IPS-NIHi11 (cell line): ENCODE data around the gene TNC.

Source experiments
- DNase-seq: peaks from one replicate; pipeline ENCODE4 v3.0.0; 2012; ENCODE audit warnings: mixed read lengths, low spot score

Gene TNC

DNA sequence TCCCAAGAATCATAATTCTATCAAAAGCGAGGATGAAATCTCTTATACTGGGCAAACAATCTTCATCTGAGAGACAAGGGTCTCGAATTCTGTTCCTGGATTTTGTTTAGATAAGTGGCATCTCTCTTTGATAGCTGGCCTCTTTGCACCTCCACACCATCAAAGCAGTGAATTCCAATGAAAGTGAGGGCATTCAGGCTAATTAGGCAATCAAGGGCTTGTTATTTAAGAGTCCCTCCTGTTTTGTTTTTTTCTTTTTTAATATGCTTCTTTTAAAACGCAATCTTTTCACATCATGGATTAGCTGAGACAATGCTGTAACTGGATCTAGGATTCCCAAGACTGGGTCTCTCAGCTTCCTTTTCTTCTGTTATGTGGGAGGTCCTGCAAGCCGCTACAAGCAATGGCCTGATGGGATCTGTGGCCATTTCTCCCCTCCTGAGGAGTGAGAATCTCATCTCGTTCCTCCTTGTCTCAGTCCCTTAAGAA, 67.9 kb downstream of the TNC start:
- DNase-seq = peak; percentile 28

DNA sequence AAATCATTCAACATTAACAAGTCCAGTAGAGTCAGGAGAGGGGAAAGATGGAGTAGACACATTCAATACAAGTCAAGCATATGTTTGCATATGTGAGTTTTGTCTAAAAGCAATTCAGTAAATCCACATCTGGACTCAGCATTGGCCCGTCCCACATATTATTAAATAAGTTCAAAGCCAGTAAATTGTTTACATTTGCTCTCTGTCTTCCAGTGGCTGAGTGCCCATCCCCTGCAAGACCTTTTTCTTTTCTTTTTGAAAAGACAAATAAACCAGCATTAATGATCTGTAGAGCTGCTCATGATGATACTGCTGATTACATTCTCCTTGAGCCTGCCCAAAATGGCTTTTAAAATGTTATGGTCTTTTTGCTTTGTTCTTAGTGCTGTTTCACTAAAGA, 71.1 kb downstream of the TNC start:
- DNase-seq = no peak

DNA sequence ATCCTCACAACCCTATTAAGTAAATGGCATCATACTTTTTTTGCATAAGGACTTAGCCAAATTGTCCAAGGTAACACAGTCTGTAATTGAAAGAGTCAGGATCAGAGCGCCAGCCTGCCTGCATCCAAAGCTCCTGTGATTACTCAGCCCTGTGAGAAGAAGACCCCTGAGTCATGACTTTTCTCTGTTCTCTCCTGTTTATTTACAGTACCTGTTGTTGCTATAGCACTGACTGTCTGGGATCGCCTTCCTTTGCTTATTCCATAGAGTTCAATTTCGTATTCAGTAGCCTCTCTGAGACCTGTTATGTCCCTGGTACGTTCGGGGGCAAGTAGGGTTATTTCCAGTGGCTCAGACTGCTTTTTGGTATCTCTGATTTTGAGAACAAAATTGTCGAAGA, 71.8 kb downstream of the TNC start:
- no peak for DNase-seq

DNA sequence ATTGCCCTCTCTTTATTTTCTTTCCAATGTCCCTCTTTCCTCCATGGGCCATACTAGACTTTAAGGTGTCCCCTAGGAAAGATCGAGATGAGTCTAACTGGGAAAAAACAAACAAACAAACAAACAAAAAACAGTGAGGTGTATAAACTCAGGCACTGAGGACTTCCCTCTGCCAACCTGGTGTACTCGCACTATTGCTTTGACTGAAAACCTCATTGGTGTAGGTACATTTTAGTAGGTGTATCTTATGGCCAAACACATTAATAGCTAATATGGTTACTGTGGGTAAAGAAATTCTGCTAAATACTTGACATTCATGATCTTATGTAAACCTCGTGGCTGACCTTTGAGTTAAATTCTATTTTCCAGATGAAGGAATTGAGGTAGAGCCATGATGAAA, 74.3 kb downstream of the TNC start:
- no peak for DNase-seq

DNA sequence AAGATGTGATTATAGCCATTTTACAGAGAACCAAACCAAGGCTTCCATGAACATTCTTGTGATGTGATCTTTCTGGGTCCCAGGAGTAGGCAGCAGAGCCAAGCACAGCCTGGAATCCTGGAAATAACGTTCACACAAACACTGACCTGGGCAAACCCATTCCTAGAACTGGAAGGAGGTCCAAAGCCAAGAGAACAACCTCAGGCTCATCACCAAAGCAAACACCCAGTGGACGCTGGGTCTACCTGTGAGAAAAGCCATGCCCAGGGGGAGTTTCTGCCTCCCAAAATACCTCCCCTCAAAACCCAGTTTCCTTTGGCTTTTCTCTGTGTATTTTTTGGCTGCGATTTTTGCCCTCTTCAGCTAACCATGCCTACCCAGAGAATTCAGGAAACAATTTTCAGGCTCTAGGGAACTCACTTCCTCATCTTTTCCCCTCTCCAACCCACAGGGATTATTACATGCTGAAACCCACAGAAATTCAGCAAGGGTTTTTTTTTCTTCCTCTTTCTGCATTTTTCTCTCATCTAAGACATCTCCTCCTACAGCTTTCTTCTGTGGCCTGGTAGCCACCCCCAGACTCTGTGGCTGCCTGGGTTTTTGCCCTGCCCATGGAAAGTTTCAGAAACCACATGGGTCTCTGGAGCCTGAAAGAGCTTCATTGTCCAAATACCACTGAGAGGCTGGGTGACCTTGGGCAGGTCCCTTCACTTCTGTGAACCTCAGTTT, 75.0 kb downstream of the TNC start:
- DNase-seq = no peak

DNA sequence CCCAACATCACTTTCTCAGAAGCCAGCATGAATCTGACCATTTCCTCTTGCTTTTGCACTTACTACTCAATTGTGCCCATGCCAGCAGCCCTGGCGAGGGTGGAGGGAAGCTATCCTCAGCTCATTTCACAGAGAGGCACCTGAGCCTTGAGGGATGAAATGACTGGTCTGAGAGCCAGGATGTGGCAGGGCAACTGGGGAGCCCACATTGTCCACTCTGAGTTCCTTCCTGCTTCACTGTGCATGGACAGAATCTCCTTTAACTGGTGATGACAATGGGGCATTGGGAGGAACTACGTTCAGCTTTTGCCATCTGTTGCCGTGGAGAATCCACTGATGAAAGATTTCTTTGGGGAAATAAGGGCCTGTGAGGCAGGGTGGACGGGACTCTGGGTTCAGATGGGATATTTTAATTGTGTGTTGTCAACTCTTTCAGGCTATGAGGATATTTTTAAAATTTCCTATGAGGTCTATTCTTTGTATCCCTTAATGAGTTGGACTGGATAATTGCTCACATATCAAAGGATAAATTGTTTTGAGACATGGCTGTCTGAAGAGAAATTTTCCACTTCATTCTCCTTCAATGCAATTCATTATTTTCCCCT, 78.3 kb downstream of the TNC start:
- DNase-seq = no peak

DNA sequence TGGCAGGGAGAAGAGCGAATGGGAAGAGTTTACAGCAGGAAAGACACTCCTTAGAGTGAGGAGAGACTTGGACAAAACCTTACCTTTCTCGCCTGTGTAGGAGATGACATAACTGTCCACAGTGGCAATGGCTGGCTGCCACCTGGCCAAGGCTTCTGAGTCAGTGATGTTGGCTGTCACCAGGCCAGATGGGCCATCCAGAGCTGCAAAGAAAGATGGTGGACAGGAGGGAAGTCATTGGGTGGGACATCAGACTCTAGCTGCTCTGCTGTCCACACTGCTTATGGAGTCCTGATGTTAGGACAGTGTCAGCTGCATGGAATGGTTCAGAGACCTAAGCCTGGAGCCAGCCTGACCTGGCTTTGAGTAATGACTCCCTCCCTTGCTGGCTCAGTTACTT, 79.8 kb downstream of the TNC start:
- DNase-seq = no peak

DNA sequence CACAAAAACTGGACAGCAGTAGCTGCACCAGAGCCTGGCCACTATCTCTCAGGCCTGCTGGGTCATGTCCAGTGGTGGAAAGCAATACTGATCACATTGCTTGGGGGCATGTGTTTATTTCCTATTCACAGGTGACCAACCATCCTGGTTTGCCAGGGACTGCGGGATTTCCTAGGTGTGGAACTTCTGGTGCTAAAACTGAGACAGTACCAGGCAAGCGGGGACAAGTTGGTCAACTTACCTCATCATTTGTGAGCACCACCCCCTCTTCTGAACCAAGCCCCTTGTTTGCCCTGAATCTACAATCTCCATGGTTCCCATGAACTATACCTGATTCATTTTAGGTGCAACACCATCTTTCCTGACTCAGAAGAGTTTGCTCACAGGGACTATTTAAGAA, 81.3 kb downstream of the TNC start:
- no peak for DNase-seq

DNA sequence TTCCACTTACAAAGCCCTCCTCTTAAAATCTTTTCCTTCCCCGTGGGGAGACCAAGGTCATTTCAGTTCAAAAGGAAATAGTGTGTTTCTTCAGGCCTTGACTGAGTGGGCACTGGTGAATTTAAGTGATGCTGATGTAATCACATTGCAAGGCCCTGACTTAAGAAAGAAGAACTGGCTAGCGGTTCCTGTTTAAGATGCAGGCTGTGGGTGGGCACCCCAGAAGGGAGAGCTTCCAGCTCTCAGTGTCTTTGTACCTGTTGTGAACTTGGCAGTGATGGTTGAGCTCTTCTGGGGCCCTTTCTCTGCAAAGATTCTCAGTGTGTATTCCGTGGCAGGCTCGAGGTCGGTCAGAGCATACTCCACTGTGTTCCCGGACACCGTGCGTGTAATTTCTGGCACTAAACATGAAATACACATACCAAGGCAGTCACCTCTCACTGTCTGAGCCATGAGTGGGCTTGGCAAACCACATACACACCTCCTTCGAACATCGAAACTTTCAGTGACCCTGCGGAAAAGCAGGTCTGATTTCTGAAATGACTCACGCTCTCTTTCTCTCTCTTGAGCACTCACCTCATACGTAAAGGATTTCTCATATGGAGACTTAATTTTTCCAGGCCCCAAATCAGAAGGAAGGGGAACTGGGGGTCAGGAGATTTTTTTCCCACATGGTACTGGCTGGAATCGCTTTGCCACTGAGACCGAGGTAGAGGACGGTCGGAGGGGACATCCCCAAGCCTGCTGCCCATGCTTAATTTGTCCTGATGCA, 81.9 kb downstream of the TNC start:
- DNase-seq = no peak

DNA sequence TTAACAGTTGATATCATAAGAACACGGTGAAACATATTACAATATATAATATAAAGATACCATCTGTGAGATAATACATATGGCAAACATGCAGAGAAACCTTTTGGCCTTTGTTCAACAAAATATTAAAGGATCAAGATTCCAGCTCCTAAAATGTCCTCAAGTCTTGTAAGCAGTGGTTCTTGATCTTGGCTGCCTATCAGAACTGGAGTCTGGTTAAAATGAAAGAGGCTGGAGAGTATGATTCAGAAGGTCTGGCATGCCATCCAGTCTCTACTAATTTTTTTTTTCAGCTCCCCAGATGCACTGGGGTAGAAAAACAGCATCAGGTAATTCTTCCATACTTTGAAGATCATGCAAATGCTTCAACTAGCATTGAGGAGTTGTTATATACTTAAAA, 83.2 kb downstream of the TNC start:
- DNase-seq = no peak

DNA sequence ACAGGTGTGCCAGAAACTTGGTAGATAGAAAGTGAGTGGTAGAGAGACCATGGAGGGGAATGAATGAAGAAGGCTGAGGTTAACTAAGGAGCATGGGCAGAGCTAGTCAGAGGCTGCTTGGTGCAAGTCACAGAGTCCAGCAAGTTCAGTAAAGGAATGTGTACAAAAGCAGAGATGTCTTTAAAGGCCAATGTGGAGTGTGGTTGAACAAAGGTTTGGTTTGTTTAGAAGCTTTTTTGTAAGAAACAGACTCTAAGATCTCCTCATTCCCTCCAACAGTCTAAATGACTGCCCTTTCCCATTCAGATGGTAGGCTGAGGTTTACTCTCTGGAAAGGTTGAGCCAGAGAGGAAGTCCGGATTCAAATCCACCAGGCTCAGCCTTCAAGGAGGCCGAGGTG, 84.2 kb downstream of the TNC start:
- no peak for DNase-seq

DNA sequence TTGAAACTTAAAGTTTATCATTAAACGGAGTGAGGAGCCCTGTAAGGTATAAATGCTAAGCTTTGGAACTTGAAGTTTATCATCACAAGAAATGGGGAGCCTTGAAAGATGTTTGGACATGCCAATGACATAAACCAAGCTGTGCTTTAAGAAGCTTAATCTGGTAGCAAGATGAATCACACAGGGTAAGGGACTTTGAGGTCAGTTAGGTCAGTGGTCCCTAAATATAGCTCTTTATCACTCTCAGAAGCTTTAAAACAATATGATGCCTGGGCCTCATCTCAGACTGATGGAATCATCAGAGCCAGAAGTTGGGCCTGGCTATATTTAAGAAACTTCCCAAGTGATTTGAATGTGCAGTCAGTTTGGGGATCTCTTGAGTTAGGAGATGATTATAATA, 85.7 kb downstream of the TNC start:
- DNase-seq = no peak

DNA sequence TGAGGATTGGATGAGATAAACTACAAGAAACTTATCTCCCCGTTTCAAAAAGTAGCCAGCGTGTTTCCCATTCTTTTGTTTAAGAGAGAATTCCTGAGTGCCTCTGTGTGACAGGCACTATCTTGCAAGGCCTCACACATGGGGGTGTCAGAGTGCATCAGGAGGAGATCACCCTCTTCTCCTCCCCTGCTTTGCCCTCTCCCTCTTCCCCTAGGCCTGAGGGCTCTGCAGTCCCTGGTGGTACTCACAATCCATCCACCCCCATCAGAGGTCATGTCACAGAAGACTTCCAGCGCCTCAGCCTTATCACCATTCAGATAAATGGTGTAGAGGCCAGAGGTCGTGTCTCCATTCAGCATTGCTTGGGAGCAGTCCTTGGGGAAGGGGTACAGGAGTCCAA, 88.0 kb downstream of the TNC start:
- DNase-seq = no peak

DNA sequence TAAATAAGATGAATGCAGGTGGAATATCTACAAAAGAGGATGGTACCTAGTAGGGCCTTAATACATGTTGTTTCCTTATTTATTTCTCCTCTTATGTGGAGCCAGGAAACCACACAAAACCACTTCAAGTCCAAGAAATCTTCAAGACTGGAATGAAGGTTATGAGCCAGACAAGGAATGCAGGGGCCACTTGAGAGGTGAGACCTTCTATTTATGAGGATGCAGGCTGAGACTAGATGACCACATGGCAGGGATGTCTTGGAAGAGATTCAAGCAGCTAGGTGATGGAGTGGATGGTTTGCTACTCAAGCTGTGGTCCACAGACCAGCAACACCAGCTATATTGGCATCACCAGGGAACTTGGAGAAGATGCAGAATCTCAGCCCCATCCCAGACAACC, 92.2 kb downstream of the TNC start:
- DNase-seq = no peak

DNA sequence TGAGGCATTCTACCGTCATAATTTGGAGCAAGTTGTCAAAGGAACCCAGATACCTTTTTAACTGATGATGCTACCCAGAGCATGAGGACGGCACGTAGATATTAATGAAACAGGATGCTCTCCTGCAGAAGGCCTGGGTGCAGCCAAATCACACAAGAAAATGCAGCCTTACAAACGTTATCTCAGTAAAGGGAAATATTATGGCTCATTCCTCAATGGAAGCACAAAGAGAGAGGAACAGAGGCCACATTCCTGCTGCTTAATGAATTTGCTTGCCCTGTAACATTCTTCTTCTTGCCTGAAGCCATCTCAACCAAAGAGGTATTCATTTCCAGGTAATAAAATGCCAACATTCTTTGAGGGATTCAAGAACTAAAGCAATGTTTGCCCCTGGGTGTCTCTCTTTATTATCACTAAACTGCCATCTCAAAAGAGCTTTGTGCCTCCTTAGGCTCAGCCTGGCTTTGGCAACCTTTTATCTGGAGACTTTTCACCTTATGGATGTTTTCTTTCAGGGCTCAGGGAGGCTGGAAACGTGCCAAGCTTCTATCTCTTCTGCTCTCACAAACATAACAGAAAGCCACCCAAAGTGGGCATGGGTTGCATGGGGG, 92.9 kb downstream of the TNC start:
- DNase-seq = no peak

DNA sequence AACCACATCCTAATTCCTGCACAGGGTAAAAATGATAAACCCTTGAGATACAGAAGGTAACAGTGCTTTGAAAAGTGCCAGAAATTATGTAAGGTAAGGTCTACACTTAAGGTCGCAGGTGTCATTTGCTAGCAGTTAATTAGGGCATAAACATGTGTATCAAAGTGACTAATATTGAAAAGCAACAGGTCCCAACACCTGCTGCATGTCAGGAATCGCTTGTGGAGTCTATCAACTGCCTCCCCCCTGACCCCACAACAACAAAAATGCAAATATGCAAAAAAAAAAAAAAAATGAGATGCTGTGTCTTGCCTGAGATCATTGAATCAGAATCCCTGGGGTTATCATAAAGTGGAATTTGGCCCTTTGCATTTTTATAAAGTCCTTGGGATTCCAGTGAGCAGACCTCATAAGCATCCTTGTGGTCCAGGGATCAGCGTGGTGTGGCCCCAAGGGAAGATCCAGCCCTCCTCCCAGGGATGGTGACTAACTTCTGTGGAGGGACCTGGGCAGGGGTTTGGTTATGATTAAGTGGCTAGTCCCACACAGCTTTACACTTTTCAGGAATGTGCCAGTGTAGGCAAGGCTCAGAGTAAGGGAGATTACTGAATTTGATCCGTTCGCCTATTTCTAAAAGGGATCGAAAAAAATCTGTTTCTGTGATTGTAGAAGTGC, 95.1 kb downstream of the TNC start:
- DNase-seq = no peak

DNA sequence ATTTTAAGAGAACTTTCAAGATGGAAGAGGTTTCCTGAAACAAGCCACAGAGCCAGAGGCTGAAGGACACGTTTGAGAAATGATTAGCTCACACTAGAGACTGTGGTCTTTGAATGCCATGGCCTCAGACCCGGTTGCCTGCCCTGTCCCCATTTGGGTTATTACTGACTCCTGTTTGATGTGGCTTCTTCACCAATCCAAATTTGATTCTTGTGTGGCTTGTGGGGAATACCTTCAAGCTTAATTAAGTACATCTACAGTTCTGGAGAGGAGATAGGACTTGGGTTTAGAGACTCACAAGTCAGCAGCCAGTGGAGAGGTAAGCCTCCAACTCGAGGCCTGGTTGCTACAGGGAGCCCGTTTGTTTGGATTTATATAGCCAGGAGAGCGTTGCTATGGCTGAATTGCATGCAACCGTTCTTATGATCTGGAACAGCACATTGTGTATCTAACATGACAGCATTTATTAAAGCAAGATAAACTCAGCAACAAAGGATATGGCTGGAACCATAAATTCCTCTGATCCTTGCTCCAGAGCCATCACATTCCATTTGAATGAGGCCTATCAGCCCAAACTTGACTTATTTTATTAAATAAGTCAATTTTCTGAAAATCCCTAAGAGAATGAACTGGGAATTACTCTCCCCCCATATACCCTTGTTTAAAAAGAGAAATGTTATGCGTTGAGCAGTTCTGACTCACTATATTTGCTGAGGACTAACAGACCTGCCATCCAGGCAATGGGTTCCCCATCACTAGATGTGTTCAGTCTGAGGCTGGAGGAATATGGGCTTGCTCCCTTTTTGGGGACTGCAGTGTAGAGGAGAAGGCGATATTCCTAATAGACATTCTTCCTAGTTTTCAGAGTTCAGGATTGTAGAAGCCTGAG, 99.2 kb downstream of the TNC start:
- DNase-seq = no peak

DNA sequence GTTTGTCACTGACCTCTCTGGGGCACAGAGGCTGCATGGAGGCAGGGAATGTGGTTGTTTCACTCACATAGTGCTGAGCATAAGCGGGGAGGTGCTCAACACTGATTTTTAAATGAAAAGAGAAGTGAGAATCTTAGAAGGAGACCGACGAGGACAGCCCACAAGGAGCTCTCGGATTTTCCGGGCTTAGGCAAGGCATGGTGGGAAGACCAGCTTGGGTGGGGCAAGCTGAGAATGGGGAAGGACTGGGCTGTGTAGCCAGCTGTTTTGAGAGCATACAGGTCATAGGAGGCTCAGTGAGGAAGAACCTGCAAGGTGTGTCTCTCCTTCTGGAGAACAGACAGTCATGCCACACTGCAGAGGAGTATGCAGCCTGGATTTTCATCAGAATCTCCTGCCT, 101.6 kb downstream of the TNC start:
- DNase-seq = no peak

DNA sequence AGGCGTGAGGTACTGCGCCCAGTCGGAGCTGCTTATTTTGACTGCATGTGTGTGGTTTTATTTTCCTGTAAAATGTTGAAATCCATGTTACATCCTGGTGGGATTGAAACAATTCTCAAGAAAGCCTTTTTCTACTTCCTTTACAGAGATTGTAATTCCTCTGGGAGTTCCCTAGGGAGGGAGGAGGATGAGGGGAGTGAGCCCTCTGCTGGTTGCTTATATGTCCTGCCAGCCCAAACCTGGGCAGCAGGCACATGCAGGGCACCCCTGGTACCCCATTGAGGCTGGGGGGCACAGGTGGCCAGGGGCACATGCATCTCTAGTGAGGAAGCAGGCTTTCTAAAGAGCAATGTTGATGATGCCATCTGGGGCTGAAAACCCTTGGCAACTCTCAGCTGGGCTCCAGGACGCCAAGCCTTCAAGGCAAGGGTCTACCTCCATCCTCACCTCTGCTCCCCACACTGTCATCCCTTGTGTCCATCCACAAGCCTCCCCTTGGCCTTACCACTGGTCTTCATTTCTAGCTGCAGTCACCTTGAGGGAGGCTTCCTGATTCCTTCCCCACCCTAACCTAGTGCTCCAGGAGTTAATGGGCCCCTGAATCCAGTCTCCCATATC, 102.8 kb downstream of the TNC start:
- peak; percentile 68 for DNase-seq

DNA sequence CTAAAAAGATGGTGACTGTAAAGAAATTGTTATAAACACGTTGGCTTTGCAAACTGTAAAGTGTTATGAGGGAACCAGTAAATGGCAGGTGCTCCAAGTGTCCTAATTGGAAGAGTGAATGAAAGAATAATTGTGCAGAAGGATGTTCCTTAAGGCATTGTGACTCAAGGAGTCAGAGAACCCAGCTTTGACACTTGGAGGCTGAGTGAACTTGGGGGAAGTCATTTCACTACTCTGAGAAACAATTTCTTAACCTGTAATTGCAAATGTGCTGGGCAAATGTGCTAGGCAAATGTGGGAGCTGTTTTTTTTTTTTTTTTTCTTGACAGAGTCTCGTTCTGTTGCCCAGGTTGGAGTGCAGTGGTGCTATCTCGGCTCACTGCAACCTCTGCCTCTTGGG, 103.5 kb downstream of the TNC start:
- no peak for DNase-seq

DNA sequence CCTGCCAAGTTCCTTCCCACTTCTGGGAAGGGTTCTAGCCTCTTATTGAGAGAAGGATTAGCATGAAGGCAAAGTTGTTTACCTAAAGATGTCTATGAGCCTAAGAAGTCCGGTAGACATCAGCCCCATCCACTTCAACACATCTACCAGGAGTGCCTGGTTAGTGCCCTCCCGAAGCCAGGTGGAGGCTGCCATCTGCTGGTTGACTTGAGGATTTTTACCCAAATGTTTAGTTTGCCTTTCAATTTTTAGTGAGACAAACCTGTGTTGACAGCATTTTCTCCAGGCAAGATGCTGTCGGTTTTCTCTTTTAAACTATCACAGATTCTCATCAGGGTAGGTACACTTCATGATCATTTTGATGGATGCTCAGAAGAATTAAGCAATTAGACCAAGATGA, 104.0 kb downstream of the TNC start:
- DNase-seq = peak; percentile 83
